Activated T-helper 17 cell treated with anti-CD3 and anti-CD28 coated beads, Interleukin-2, amount 50 U/mL, for 72 hours (primary cell): ENCODE results near the gene FNDC1. TPM values are rescaled to one million over a fixed set of nuclear protein-coding genes. Genes with fewer than 3 reads are reported as not detected.
A peak's percentile ranks its signal among the peaks of the same experiment; 100 is the strongest.

Experiments
- ATAC-seq: fragments of 150-1000 bp; cut with Tn5 transposase; replicated peaks from 2 replicates; pipeline ENCODE4 v1.10.0; 2021; ENCODE audit warnings: mild to moderate bottlenecking, moderate library complexity
- H3K27ac Mint-ChIP-seq: one replicate; pipeline ENCODE4 v1.8.0; 2022; ENCODE audit warnings: mixed read lengths
- H3K27me3 Mint-ChIP-seq: one replicate; pipeline ENCODE4 v1.8.0; 2022; ENCODE audit warnings: mixed read lengths
- H3K36me3 Mint-ChIP-seq: one replicate; pipeline ENCODE4 v1.8.0; 2022; ENCODE audit warnings: low read depth, mild to moderate bottlenecking, mixed read lengths
- H3K4me1 Mint-ChIP-seq: one replicate; pipeline ENCODE4 v1.8.0; 2022; ENCODE audit warnings: mixed read lengths
- H3K4me3 Mint-ChIP-seq: one replicate; pipeline ENCODE4 v1.8.0; 2022; ENCODE audit warnings: mild to moderate bottlenecking, mixed read lengths
- H3K9me3 Mint-ChIP-seq: one replicate; pipeline ENCODE4 v1.8.0; 2022; ENCODE audit warnings: mixed read lengths
- total RNA-seq, 2 donors: library from RNA; stranded (reverse); gene quantifications; one replicate each; pipeline ENCODE4 v1.2.3, GENCODE V29; 2022

FNDC1 gene
- total RNA-seq, 2 donors from 2014 or later = not detected

DNA sequence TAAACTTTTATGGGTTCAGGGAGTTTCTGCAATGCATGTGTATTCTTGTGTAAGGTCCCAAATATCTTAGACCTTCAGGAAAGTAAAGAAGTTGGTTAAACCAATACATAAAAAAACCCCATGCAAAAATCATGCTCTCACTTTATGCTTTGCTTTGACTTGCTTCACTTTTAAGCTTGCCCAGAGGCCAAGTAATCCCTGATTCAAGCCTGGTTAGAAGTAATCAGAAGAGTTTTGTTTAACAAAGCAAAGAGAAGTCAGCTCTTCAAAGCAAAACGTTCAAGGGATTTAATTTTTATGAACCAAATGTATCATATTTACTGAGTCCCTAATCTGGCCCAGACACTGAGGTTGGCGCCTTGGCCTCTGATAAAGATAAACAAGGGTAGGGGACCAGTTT lies 26.7 kb upstream of the FNDC1 start:
- no peaks in the 10 kb centered on the region for H3K36me3 Mint-ChIP-seq
- peaks cover 14% of the 10 kb centered on the region for H3K27me3 Mint-ChIP-seq
- no peak overlapping the region for H3K27ac Mint-ChIP-seq
- H3K4me3 Mint-ChIP-seq = no peak overlapping the region
- H3K9me3 Mint-ChIP-seq = no peaks in the 10 kb centered on the region
- H3K4me1 Mint-ChIP-seq = no peaks in the 10 kb centered on the region
- no peak for ATAC-seq

DNA sequence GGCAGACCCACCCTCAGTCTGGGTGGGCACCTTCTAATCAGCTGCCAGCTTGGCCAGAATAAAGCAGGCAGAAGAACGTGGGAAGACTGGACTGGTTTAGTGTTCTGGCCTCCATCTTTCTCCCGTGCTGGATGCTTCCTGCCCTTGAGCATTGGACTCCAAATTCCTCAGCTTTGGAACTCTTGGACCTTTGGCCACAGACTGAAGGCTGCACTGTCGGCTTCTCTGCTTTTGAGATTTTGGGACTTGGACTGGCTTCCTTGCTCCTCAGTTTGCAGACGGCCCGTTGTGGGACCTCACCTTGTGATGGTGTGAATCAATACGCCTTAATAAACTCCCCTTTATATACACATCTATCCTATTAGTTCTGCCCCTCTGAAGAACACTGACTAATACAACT lies 20.6 kb upstream of the FNDC1 start:
- Mint-ChIP-seq H3K36me3 (no peaks in the 10 kb centered on the region), H3K27ac (no peak overlapping the region), H3K4me1 (peaks cover 5% of the 10 kb centered on the region), H3K9me3 (no peaks in the 10 kb centered on the region), H3K4me3 (no peak overlapping the region), H3K27me3 (peaks cover 9% of the 10 kb centered on the region)
- no peak for ATAC-seq

- ATAC-seq = no peak
- H3K36me3 Mint-ChIP-seq = no peaks in the 10 kb centered on the region
- H3K27me3 Mint-ChIP-seq = peaks cover 9% of the 10 kb centered on the region
- no peak overlapping the region for H3K4me3 Mint-ChIP-seq
- H3K4me1 Mint-ChIP-seq = peaks cover 5% of the 10 kb centered on the region
- H3K9me3 Mint-ChIP-seq = no peaks in the 10 kb centered on the region
- H3K27ac Mint-ChIP-seq = no peak overlapping the region
These were observed 19.6 kb upstream of the FNDC1 start for GRCh38 chr6:159149641-159150040.

DNA sequence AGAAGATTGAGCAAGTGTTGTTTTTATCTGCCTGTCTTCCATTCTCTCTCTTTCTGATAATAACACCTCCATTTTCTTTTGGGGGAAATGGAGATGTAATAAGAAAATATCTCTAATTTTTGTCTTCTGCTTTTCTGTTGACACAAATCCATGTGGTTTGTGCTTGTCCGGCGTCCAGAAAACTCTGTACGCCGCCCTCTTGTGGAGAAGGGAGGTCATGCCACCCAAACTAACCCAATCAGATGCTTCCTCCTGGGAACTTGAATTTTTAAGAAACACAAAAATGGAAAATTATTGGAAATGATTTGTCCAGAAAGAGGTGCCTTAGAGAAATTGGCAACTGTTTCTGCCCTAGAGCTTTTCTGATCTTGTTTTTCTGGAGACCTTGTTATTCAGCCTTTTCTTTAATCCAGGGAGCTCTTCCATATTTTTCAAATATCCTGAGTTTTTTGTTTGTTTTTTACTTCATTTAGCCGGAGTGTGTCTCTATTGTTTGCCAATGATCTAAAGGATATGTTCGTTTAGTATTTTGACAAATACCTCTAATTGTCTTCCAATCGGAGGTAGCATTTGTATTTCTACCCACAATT lies 17.8 kb upstream of the FNDC1 start:
- H3K27ac Mint-ChIP-seq = no peak overlapping the region
- H3K9me3 Mint-ChIP-seq = peaks cover 9% of the 10 kb centered on the region
- H3K36me3 Mint-ChIP-seq = no peaks in the 10 kb centered on the region
- H3K27me3 Mint-ChIP-seq = peaks cover 9% of the 10 kb centered on the region
- no peak overlapping the region for H3K4me3 Mint-ChIP-seq
- ATAC-seq = peak; percentile 61
- H3K4me1 Mint-ChIP-seq = peaks cover 5% of the 10 kb centered on the region

DNA sequence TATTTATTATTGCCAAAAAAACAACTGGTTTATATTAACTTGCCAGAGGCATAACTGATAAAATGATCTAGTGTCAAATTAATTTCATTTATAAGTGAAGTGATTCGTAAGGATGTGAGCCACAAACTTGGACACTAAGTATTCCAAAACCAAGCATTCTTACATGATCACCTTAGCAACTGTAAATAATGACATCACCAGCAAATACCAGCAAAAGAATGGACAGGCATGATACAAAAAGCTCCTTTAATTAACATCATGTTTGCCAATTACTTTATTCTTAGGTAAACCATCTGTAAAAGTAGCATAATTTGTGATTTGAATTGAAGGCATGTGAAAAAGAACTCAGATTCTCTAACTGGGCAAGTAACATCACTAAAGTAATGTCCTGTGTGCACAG lies 17.2 kb upstream of the FNDC1 start:
- Mint-ChIP-seq H3K9me3 (peaks cover 10% of the 10 kb centered on the region), H3K36me3 (no peaks in the 10 kb centered on the region), H3K4me1 (peaks cover 5% of the 10 kb centered on the region), H3K27ac (no peak overlapping the region), H3K4me3 (no peak overlapping the region), H3K27me3 (peaks cover 5% of the 10 kb centered on the region)
- ATAC-seq = no peak

DNA sequence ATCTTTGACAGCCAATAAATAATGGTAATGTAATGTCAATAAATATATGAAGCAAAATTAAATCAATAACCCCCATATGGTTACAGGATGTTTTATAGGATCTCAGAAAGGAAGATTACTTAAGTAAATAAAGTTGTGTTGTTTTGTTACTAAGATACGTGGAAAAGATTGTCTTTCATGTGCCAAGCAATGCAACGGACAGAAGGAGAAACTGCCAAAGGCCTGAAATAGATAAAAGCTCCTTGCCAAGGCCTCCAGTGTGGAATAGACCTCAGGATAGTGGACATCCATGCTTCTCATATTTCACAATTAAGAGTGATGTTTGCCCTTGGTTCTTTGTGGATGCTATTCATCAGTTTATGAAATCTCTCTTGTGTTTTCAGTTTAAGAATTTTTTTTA lies 16.4 kb upstream of the FNDC1 start:
- Mint-ChIP-seq H3K27ac (no peak overlapping the region), H3K36me3 (no peaks in the 10 kb centered on the region), H3K27me3 (peaks cover 12% of the 10 kb centered on the region), H3K4me3 (no peak overlapping the region), H3K9me3 (peaks cover 15% of the 10 kb centered on the region), H3K4me1 (peaks cover 5% of the 10 kb centered on the region)
- ATAC-seq = no peak

DNA sequence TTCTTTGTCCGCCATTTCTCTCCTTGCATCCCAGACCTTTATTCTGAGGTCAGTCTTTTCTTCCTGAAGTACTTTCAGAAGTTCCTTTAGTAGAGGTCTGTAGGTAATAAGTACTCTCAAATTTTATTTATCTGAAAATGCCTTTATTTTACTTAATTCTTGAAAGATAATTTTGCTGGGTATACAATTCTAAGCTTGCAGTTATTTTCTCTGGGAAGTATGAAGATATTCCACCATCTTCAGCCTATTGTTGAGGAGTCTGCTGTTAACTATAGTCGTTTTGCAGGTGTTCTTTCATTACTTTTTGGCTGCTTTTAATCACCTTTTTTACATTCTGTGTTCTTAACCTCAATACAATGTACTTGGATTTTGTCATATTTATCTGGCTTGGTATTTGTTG lies 13.5 kb upstream of the FNDC1 start:
- ATAC-seq = no peak
- Mint-ChIP-seq H3K4me1 (peaks cover 5% of the 10 kb centered on the region), H3K9me3 (peaks cover 15% of the 10 kb centered on the region), H3K4me3 (no peak overlapping the region), H3K27ac (no peak overlapping the region), H3K36me3 (no peaks in the 10 kb centered on the region), H3K27me3 (peaks cover 14% of the 10 kb centered on the region)

- H3K27me3 Mint-ChIP-seq = peaks cover 13% of the 10 kb centered on the region
- peaks cover 15% of the 10 kb centered on the region for H3K9me3 Mint-ChIP-seq
- peaks cover 3% of the 10 kb centered on the region for H3K4me1 Mint-ChIP-seq
- H3K4me3 Mint-ChIP-seq = no peak overlapping the region
- H3K36me3 Mint-ChIP-seq = no peaks in the 10 kb centered on the region
- ATAC-seq = no peak
- H3K27ac Mint-ChIP-seq = no peak overlapping the region
These were observed 13.1 kb upstream of the FNDC1 start for GRCh38 chr6:159156089-159156488.

- Mint-ChIP-seq H3K4me1 (no peaks in the 10 kb centered on the region), H3K4me3 (no peak overlapping the region), H3K36me3 (no peaks in the 10 kb centered on the region), H3K9me3 (peaks cover 15% of the 10 kb centered on the region), H3K27ac (no peak overlapping the region), H3K27me3 (peaks cover 14% of the 10 kb centered on the region)
- no peak for ATAC-seq
These were observed 11.8 kb upstream of the FNDC1 start for GRCh38 chr6:159157431-159157830.

GRCh38 chr6:159161839-159162238 lies 7.4 kb upstream of the FNDC1 start:
- Mint-ChIP-seq H3K4me1 (no peaks in the 10 kb centered on the region), H3K27ac (no peak overlapping the region), H3K9me3 (peaks cover 7% of the 10 kb centered on the region), H3K36me3 (no peaks in the 10 kb centered on the region), H3K4me3 (no peak overlapping the region), H3K27me3 (peaks cover 24% of the 10 kb centered on the region)
- ATAC-seq = no peak

GRCh38 chr6:159163901-159164370 lies 5.3 kb upstream of the FNDC1 start:
- H3K36me3 Mint-ChIP-seq = no peaks in the 10 kb centered on the region
- H3K27me3 Mint-ChIP-seq = peaks cover 27% of the 10 kb centered on the region
- H3K4me3 Mint-ChIP-seq = no peak overlapping the region
- no peak for ATAC-seq
- H3K27ac Mint-ChIP-seq = no peak overlapping the region
- H3K4me1 Mint-ChIP-seq = no peaks in the 10 kb centered on the region
- no peaks in the 10 kb centered on the region for H3K9me3 Mint-ChIP-seq

GRCh38 chr6:159168536-159169192 lies 536 bp upstream of the FNDC1 start:
- Mint-ChIP-seq H3K36me3 (no peaks in the 10 kb centered on the region), H3K4me1 (peaks cover 3% of the 10 kb centered on the region), H3K9me3 (no peaks in the 10 kb centered on the region), H3K4me3 (peak overlapping the region; percentile 74), H3K27ac (no peak overlapping the region), H3K27me3 (peaks cover 57% of the 10 kb centered on the region)
- peak; percentile 13 for ATAC-seq

GRCh38 chr6:159169557-159170332 lies 545 bp downstream of the FNDC1 start:
- peak; percentile 57 for ATAC-seq
- H3K36me3 Mint-ChIP-seq = no peaks in the 10 kb centered on the region
- H3K4me1 Mint-ChIP-seq = peaks cover 8% of the 10 kb centered on the region
- no peak overlapping the region for H3K27ac Mint-ChIP-seq
- H3K27me3 Mint-ChIP-seq = peaks cover 58% of the 10 kb centered on the region
- H3K4me3 Mint-ChIP-seq = peak overlapping the region; percentile 72
- H3K9me3 Mint-ChIP-seq = no peaks in the 10 kb centered on the region

DNA sequence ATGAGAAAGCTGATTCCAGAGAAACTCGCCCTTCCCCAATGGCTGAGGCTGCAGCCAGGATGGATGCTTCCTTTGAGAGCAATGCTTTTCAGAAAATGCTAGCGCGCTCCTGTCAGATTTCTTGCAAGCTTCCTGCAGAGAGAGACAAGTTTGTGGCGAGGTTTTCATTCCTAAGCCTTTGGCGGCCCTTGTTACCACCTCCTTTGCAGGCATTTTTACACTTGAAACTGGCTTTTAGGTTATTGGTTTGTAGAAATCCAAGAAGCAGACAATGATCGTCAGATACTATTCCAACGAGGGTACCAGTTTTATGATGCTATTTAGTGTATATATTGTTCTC lies 1.1 kb downstream of the FNDC1 start:
- H3K27ac Mint-ChIP-seq = no peak overlapping the region

More for the DNA sequence above, 1.1 kb downstream of the FNDC1 start:
- no peak for ATAC-seq
- no peaks in the 10 kb centered on the region for H3K36me3 Mint-ChIP-seq
- H3K4me1 Mint-ChIP-seq = peaks cover 8% of the 10 kb centered on the region
- H3K9me3 Mint-ChIP-seq = no peaks in the 10 kb centered on the region
- peaks cover 55% of the 10 kb centered on the region for H3K27me3 Mint-ChIP-seq
- peak overlapping the region; percentile 72 for H3K4me3 Mint-ChIP-seq
